ENCODE results near the gene PCDHA8. TPM values are rescaled to one million over a fixed set of nuclear protein-coding genes. Genes with fewer than 3 reads are reported as not detected.
A peak's percentile ranks its signal among the peaks of the same experiment; 100 is the strongest.
"Not testable (repeated sequence)": the region's sequence is repeated elsewhere in the genome, so short reads cannot be mapped to it uniquely, and the experiment has no call there.

The PCDHA8 gene
- total RNA-seq, 1 experiment from 2014 or later: not detected

DNA sequence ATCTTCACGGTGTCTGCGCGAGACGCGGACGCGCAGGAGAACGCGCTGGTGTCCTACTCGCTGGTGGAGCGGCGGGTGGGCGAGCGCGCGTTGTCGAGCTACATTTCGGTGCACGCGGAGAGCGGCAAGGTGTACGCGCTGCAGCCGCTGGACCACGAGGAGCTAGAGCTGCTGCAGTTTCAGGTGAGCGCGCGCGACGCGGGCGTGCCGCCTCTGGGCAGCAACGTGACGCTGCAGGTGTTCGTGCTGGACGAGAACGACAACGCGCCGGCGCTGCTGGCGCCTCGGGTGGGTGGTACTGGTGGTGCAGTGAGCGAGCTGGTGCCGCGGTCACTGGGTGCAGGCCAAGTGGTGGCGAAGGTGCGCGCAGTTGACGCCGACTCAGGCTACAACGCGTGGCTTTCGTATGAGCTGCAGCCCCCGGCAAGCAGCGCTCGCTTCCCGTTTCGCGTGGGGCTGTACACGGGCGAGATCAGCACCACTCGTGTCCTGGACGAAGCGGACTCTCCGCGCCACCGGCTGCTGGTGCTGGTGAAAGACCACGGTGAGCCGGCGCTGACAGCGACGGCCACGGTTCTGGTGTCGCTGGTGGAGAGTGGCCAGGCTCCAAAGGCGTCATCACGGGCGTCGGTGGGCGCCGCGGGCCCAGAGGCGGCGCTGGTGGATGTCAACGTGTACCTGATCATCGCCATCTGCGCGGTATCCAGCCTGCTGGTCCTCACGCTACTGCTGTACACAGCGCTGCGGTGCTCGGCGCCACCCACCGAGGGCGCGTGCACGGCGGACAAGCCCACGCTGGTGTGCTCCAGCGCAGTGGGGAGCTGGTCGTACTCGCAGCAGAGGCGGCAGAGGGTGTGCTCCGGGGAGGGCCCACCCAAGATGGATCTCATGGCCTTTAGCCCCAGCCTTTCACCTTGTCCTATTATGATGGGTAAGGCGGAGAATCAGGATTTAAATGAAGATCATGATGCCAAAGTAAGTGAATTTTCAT lies 11.2 kb upstream of the PCDHA8 start:
- H3K36me3 ChIP-seq (ENCODE audit: control insufficient read depth in 1 of 2, insufficient read depth in 2 of 2, low read length in 2 of 2): not testable (repeated sequence)

GRCh38 chr5:140833993-140834392 lies 7.0 kb upstream of the PCDHA8 start, which contains the start of gene PCDHA7:
PCDHA7 (plus strand) TSS chr5:140834269; CDS start chr5:140834384, 115 bp downstream.
- no peak for ATAC-seq
- CTCF ChIA-PET: no interaction called here
- H3K4me2 ChIP-seq (ENCODE audit: low read length): no peak within 1 kb of the TSS

More for the DNA sequence above, 11.2 kb upstream of the PCDHA8 start:
- H4K20me1 ChIP-seq (ENCODE audit: insufficient read depth); H2AFZ ChIP-seq (ENCODE audit: low read depth, low read length, poor library complexity, severe bottlenecking); H3K9ac ChIP-seq (ENCODE audit: low read length); ATAC-seq; DNase-seq (ENCODE audit: low read depth, low spot score); intact Hi-C loops (cut with micrococcal nuclease); H3K79me2 ChIP-seq (ENCODE audit: insufficient read depth, low read length); H3K27ac ChIP-seq (ENCODE audit: low read depth, low read length); BruUV-seq (replicated peaks); H3K9me2 ChIP-seq (ENCODE audit: insufficient read depth); H3K27me3 ChIP-seq (ENCODE audit: insufficient read depth, low read length); POLR2A ChIA-PET; H3K4me2 ChIP-seq (ENCODE audit: low read length); CTCF ChIA-PET; H3K4me3 ChIP-seq (replicated peaks in 1 of 2; ENCODE audit: low read depth in 1 of 2, low read length in 2 of 2); H3K4me1 ChIP-seq (ENCODE audit: control insufficient read depth in 1 of 2, insufficient read depth in 2 of 2, low read length in 2 of 2); H3K9me3 ChIP-seq (ENCODE audit: control insufficient read depth in 1 of 2, insufficient read depth in 1 of 2, low read depth in 1 of 2, low read length in 2 of 2); RAD21 ChIA-PET (ENCODE audit: low non-redundant PET in 1 of 2, low total read pairs in 2 of 2, uncharacterized antibody in 2 of 2, unreplicated experiment in 2 of 2): not testable (repeated sequence)

More at GRCh38 chr5:140833993-140834392, 7.0 kb upstream of the PCDHA8 start, which contains the start of gene PCDHA7:
- no peak within 1 kb of the TSS for H3K27ac ChIP-seq (ENCODE audit: low read depth, low read length)
- no peaks in the 10 kb centered on the region; a peak in 1 of 4 replicates for H3K9me3 ChIP-seq (ENCODE audit: control insufficient read depth in 1 of 2, insufficient read depth in 1 of 2, low read depth in 1 of 2, low read length in 2 of 2)
- no TSS peak for BruUV-seq (replicated peaks)
- ChIA-PET POLR2A (no interaction called here), RAD21 (ENCODE audit: low non-redundant PET in 1 of 2, low total read pairs in 2 of 2, uncharacterized antibody in 2 of 2, unreplicated experiment in 2 of 2) (no interaction called here)
- H2AFZ ChIP-seq (ENCODE audit: low read depth, low read length, poor library complexity, severe bottlenecking): no peak within 1 kb of the TSS
- no peaks in the 10 kb centered on the region for H3K4me1 ChIP-seq (ENCODE audit: control insufficient read depth in 1 of 2, insufficient read depth in 2 of 2, low read length in 2 of 2)
- H3K4me3 ChIP-seq (replicated peaks in 1 of 2; ENCODE audit: low read depth in 1 of 2, low read length in 2 of 2): no peak within 1 kb of the TSS
- intact Hi-C loops (cut with micrococcal nuclease): no loop called here
- no peak for DNase-seq (ENCODE audit: low read depth, low spot score)
- no peaks in the 10 kb centered on the region for H3K27me3 ChIP-seq (ENCODE audit: insufficient read depth, low read length)
- TF ChIP-seq RAD21 (IDR thresholded peaks at IDR 0.05; ENCODE audit: low read depth) (peak; percentile 28; the same call in 1 of the 2 replicates), TCF7L2 (IDR thresholded peaks at IDR 0.05; ENCODE audit: borderline replicate concordance, extremely low read depth, insufficient read depth, insufficient read length) (no peak), ZFX (IDR thresholded peaks at IDR 0.05) (no peak), ZBTB33 (IDR thresholded peaks at IDR 0.05; ENCODE audit: extremely low read depth, insufficient replicate concordance, low read length) (no peak), POLR2AphosphoS5 (IDR thresholded peaks at IDR 0.05; ENCODE audit: low read depth, low read length) (no peak), YY1 (IDR thresholded peaks at IDR 0.05; ENCODE audit: extremely low read depth, insufficient replicate concordance, low read depth, low read length) (no peak), POLR2A (IDR thresholded peaks at IDR 0.05; ENCODE audit: borderline replicate concordance, extremely low read depth, insufficient read depth, insufficient read length) (no peak)
- TF ChIP-seq, protein P1, sequence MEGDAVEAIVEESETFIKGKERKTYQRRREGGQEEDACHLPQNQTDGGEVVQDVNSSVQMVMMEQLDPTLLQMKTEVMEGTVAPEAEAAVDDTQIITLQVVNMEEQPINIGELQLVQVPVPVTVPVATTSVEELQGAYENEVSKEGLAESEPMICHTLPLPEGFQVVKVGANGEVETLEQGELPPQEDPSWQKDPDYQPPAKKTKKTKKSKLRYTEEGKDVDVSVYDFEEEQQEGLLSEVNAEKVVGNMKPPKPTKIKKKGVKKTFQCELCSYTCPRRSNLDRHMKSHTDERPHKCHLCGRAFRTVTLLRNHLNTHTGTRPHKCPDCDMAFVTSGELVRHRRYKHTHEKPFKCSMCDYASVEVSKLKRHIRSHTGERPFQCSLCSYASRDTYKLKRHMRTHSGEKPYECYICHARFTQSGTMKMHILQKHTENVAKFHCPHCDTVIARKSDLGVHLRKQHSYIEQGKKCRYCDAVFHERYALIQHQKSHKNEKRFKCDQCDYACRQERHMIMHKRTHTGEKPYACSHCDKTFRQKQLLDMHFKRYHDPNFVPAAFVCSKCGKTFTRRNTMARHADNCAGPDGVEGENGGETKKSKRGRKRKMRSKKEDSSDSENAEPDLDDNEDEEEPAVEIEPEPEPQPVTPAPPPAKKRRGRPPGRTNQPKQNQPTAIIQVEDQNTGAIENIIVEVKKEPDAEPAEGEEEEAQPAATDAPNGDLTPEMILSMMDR (IDR thresholded peaks at IDR 0.05 in 2 of 3, conservative IDR thresholded peaks at IDR 0.05 in 1 of 3; ENCODE audit: borderline replicate concordance in 1 of 3, insufficient read depth in 1 of 3, low read depth in 2 of 3, low read length in 2 of 3): peak in 1 of 3 experiments; percentile 12; a peak in 1 of 6 replicates
- TF ChIP-seq, protein P2, sequence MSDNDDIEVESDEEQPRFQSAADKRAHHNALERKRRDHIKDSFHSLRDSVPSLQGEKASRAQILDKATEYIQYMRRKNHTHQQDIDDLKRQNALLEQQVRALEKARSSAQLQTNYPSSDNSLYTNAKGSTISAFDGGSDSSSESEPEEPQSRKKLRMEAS (IDR thresholded peaks at IDR 0.05): no peak
- H3K36me3 ChIP-seq (ENCODE audit: control insufficient read depth in 1 of 2, insufficient read depth in 2 of 2, low read length in 2 of 2): no peaks in the 10 kb centered on the region
- H4K20me1 ChIP-seq (ENCODE audit: insufficient read depth): no peaks in the 10 kb centered on the region
- no peak within 1 kb of the TSS for H3K9ac ChIP-seq (ENCODE audit: low read length)
- no peaks in the 10 kb centered on the region for H3K79me2 ChIP-seq (ENCODE audit: insufficient read depth, low read length)
- no peaks in the 10 kb centered on the region for H3K9me2 ChIP-seq (ENCODE audit: insufficient read depth)

Measured in HCT116 (cell line).